Endothelial cell of coronary artery (primary cell): ENCODE data around the gene OR8J1. TPM values are rescaled to one million over a fixed set of nuclear protein-coding genes. Genes with fewer than 3 reads are reported as not detected.

Experiments used
- total RNA-seq: library from RNA; depleted of rRNA; stranded (reverse); fragments of >200 nt; gene quantifications from 2 replicates; pipeline ENCODE4 v1.2.3, GENCODE V29; 2014

The OR8J1 gene, protein sequence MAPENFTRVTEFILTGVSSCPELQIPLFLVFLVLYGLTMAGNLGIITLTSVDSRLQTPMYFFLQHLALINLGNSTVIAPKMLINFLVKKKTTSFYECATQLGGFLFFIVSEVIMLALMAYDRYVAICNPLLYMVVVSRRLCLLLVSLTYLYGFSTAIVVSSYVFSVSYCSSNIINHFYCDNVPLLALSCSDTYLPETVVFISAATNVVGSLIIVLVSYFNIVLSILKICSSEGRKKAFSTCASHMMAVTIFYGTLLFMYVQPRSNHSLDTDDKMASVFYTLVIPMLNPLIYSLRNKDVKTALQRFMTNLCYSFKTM
- total RNA-seq, result not detected in 2 replicates

GRCh38 chr11:56353991-56354390 lies at the start of gene OR8J1:
Gene OR8J1 (plus strand): TSS chr11:56354291. CDS start chr11:56360247, 5,956 bp downstream.

GRCh38 chr11:56314844-56315243 lies 39.2 kb upstream of the OR8J1 start, which contains the start of gene OR8K3:
Gene OR8K3 (plus strand): TSS chr11:56315144. CDS start chr11:56318307, 3,163 bp downstream.

GRCh38 chr11:56345739-56346138 lies 8.4 kb upstream of the OR8J1 start, which contains the start of gene OR8K1:
Gene OR8K1 (plus strand): TSS chr11:56346039. CDS start chr11:56346039, 0 bp downstream.

DNA sequence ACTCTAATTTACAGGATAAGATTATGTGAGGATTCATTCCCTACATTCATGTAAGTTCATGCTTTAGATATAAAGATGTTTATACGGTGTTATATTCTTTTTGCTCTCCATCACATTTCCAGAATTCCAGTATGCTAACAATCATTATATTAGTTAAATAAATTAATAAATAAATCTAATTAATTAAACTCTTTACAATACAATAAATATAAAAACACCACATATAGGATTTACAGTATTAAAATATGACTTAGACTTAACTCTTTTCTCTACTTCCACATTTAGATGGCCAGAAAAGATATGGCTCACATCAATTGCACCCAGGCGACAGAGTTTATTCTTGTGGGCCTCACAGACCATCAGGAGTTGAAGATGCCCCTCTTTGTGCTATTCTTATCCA lies 21.2 kb downstream of the OR8J1 start, which contains the start of gene OR8U1:
Gene OR8U1, plus strand, starts transcription at position 301 of the 400 bp plus-strand sequence. Its CDS starts 0 bp downstream, at position 301.

Other genes with a start within 250 kb of the OR8J1 start
- not detected in 2 replicates for gene OR8H3, start 231.9 kb upstream of the OR8J1 start, total RNA-seq
- not detected in 2 replicates for gene OR8J3, start 214.1 kb upstream of the OR8J1 start, total RNA-seq
- not detected in 2 replicates for gene OR8K5, start 194.0 kb upstream of the OR8J1 start, total RNA-seq
- gene OR5J2, start 177.7 kb upstream of the OR8J1 start, total RNA-seq, result not detected in 2 replicates
- not detected in 2 replicates for gene OR5T2, start 120.0 kb upstream of the OR8J1 start, total RNA-seq
- not detected in 2 replicates for gene OR5T3, start 102.0 kb upstream of the OR8J1 start, total RNA-seq
- gene OR5T1, start 80.1 kb upstream of the OR8J1 start, total RNA-seq, result not detected in 2 replicates
- not detected in 2 replicates for gene OR8H1, start 62.0 kb upstream of the OR8J1 start, total RNA-seq
- not detected in 2 replicates for gene OR8K3, start 39.1 kb upstream of the OR8J1 start, total RNA-seq
- gene OR8K1, start 8.3 kb upstream of the OR8J1 start, total RNA-seq, result not detected in 2 replicates
- gene OR8U1, start 21.3 kb downstream of the OR8J1 start, total RNA-seq, result not detected in 2 replicates
- not detected in 2 replicates for gene OR5AL1, start 58.4 kb downstream of the OR8J1 start, total RNA-seq
- gene OR5M3, start 119.1 kb downstream of the OR8J1 start, total RNA-seq, result not detected in 2 replicates
- gene OR5M8, start 137.1 kb downstream of the OR8J1 start, total RNA-seq, result not detected in 2 replicates
- gene OR5M11, start 189.0 kb downstream of the OR8J1 start, total RNA-seq, result not detected in 2 replicates
- not detected in 2 replicates for gene OR5M10, start 223.4 kb downstream of the OR8J1 start, total RNA-seq